K562 (cell line): ENCODE data around the gene TMEM120A. TPM values are rescaled to one million over a fixed set of nuclear protein-coding genes. Genes with fewer than 3 reads are reported as not detected.

ENCODE experiments used
- BCOR ChIP-seq: fragments of 450-650 bp; IDR thresholded peaks from 2 replicates; pipeline ENCODE4 v1.6.1; 2016
- BRCA1 ChIP-seq, 2 experiments: fragments of 450-650 bp in 1 of 2; sonication (generic) in 1 of 2; formaldehyde crosslinking in 1 of 2; IDR thresholded peaks; 2 replicates each; pipeline versions ENCODE4 v1.5.0 to v1.6.1; 2017 to 2020; ENCODE audit warnings: mild to moderate bottlenecking in 1 of 2, missing genetic modification reagents in 1 of 2
- CCNT2 ChIP-seq: IDR thresholded peaks from 2 replicates; pipeline ENCODE4 v1.6.1; 2011; ENCODE audit warnings: borderline replicate concordance, low read depth, mild to moderate bottlenecking, moderate library complexity, mixed read lengths, low read length; ENCODE audit not compliant: insufficient read length; ENCODE audit errors: extremely low read depth
- EP400 ChIP-seq: fragments of 450-650 bp; IDR thresholded peaks from 2 replicates; pipeline ENCODE4 v1.6.1; 2017; ENCODE audit warnings: antibody characterized with exemption, mild to moderate bottlenecking, moderate library complexity
- HNRNPH1 ChIP-seq: fragments of 200-400 bp; formaldehyde crosslinking; optimal IDR thresholded peaks from 2 replicates; pipeline ENCODE3; 2017; ENCODE audit warnings: low read depth, mild to moderate bottlenecking, low read length, moderate library complexity
- MCM5 ChIP-seq: fragments of 450-650 bp; IDR thresholded peaks from 2 replicates; pipeline ENCODE4 v1.6.1; 2016; ENCODE audit warnings: low read depth
- MYNN ChIP-seq, 2 experiments: sonication (generic); formaldehyde crosslinking in 1 of 2; IDR thresholded peaks; 2 replicates each; pipeline versions ENCODE4 v1.5.0 to v1.6.1; 2016 to 2020; ENCODE audit warnings: antibody characterized with exemption in 1 of 2, missing genetic modification reagents in 1 of 2
- SAP30 ChIP-seq: fragments of 200-600 bp; sonication (generic); IDR thresholded peaks from 2 replicates; pipeline ENCODE4 v1.6.1; 2012; ENCODE audit warnings: borderline replicate concordance, low read depth, mild to moderate bottlenecking, moderate library complexity, low read length, control low read depth, inconsistent platforms; ENCODE audit not compliant: insufficient read depth, poor library complexity, severe bottlenecking
- SMAD3 ChIP-seq: fragments of 450-650 bp; formaldehyde crosslinking; conservative IDR thresholded peaks from 2 replicates; pipeline ENCODE4 v1.4.0; 2020; ENCODE audit warnings: mild to moderate bottlenecking
- ZNF263 ChIP-seq: sonication (generic); formaldehyde crosslinking; IDR thresholded peaks from 2 replicates; pipeline ENCODE4 v1.8.0; 2022; ENCODE audit warnings: mild to moderate bottlenecking, missing genetic modification reagents, borderline replicate concordance
- polyA plus RNA-seq, 8 experiments: library from polyadenylated mRNA; depleted of rRNA in 4 of 8; stranded (reverse) in 5 of 8; unstranded in 3 of 8; fragments of >200 nt; fragmentation: Nextera tagmentation in 2 of 8; fragmentation: Illumina TruSeq in 1 of 8; extraction: Ambion mirVana in 2 of 8; extraction: Trizol in 1 of 8; gene quantifications; 2 replicates each; pipeline versions ENCODE4 v1.2.1 to v1.2.3, GENCODE V29; 2011 to 2014; ENCODE audit warnings: inconsistent platforms in 1 of 8, missing spikeins in 1 of 8
- total RNA-seq, 7 experiments: library from RNA; depleted of rRNA in 6 of 7; stranded (reverse); fragments of >200 nt in 6 of 7; fragmentation: Illumina TruSeq in 2 of 7; extraction: Trizol in 2 of 7; gene quantifications; 2 replicates each; pipeline versions ENCODE4 v1.2.1 to v1.2.3, GENCODE V29; 2011 to 2021; ENCODE audit warnings: low replicate concordance in 1 of 7
- TF ChIP-seq, protein P1 (sequence below): fragments of 200-400 bp; formaldehyde crosslinking; IDR thresholded peaks from 2 replicates; pipeline ENCODE4 v1.6.1; 2017; ENCODE audit warnings: mild to moderate bottlenecking, low read depth, low read length, moderate library complexity
- TF ChIP-seq, protein P2 (sequence below): sonication (generic); formaldehyde crosslinking; IDR thresholded peaks from 2 replicates; pipeline ENCODE4 v1.8.0; 2023; ENCODE audit warnings: mild to moderate bottlenecking, missing genetic modification reagents
- TF ChIP-seq, protein P3 (sequence below): fragments of 450-650 bp; formaldehyde crosslinking; IDR thresholded peaks from 2 replicates; pipeline ENCODE4 v1.4.0; 2020; ENCODE audit warnings: mild to moderate bottlenecking, mixed read lengths
- TF ChIP-seq, protein P4 (sequence below): fragments of 450-650 bp; IDR thresholded peaks from 2 replicates; pipeline ENCODE4 v1.6.1; 2018; ENCODE audit warnings: mild to moderate bottlenecking, low read depth; ENCODE audit not compliant: partially characterized antibody
- TF ChIP-seq, protein P5 (sequence below): sonication (generic); formaldehyde crosslinking; IDR thresholded peaks from 2 replicates; pipeline ENCODE4 v1.8.1; 2023; ENCODE audit warnings: mild to moderate bottlenecking, missing genetic modification reagents
- TF ChIP-seq, protein P6 (sequence below): fragments of 250-450 bp; sonication (Bioruptor Pico); IDR thresholded peaks from 2 replicates; pipeline ENCODE4 v1.5.0; 2020; ENCODE audit warnings: mild to moderate bottlenecking

The TMEM120A gene
- total and polyA plus RNA-seq, 9 of the 15 experiments (the other 6 are each of a cell fraction or from before 2014, with no cell fraction given) = 2.3 to 90.2 (median 22.9) TPM

DNA sequence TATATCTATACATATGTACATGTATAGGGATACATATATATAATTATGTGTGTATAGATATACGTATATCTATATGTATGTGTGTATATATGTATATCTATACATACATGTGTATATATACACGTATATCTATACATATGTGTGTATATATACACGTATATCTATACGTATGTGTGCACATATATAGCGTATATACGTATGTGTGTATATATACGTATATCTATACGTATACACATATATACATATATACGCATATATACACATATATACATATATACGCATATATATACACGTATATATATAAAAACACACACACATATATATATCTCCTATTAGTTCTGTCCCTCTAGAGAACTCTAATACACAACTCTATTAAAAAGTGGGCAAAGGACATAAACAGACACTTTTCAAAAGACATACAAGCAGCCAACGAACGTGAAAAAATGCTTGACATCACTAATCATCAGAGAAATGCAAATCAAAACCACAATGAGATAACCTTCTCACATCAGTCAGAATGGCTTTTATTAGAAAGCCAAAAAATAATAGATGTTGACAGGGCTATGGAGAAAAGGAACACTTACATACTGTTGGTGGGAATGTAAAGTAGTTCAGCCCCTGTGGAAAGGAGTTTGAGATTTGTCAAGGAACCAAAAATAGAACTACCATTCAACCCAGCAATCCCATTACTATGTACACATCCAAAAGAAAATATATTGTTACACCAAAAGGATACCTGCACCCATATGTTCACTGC, 22.0 kb upstream of the TMEM120A start (continued):
- TF ChIP-seq, protein P1, sequence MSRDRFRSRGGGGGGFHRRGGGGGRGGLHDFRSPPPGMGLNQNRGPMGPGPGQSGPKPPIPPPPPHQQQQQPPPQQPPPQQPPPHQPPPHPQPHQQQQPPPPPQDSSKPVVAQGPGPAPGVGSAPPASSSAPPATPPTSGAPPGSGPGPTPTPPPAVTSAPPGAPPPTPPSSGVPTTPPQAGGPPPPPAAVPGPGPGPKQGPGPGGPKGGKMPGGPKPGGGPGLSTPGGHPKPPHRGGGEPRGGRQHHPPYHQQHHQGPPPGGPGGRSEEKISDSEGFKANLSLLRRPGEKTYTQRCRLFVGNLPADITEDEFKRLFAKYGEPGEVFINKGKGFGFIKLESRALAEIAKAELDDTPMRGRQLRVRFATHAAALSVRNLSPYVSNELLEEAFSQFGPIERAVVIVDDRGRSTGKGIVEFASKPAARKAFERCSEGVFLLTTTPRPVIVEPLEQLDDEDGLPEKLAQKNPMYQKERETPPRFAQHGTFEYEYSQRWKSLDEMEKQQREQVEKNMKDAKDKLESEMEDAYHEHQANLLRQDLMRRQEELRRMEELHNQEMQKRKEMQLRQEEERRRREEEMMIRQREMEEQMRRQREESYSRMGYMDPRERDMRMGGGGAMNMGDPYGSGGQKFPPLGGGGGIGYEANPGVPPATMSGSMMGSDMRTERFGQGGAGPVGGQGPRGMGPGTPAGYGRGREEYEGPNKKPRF = no peak
- no peak for TF ChIP-seq CCNT2
- TF ChIP-seq, protein P2, sequence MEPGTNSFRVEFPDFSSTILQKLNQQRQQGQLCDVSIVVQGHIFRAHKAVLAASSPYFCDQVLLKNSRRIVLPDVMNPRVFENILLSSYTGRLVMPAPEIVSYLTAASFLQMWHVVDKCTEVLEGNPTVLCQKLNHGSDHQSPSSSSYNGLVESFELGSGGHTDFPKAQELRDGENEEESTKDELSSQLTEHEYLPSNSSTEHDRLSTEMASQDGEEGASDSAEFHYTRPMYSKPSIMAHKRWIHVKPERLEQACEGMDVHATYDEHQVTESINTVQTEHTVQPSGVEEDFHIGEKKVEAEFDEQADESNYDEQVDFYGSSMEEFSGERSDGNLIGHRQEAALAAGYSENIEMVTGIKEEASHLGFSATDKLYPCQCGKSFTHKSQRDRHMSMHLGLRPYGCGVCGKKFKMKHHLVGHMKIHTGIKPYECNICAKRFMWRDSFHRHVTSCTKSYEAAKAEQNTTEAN (CRISPR knock-in tag) = no peak
- no peak for TF ChIP-seq MYNN (IDR thresholded peaks at IDR 0.05)
- no peak for TF ChIP-seq MYNN (CRISPR knock-in tag; IDR thresholded peaks at IDR 0.05)
- TF ChIP-seq EP400 = no peak
- TF ChIP-seq, protein P3, sequence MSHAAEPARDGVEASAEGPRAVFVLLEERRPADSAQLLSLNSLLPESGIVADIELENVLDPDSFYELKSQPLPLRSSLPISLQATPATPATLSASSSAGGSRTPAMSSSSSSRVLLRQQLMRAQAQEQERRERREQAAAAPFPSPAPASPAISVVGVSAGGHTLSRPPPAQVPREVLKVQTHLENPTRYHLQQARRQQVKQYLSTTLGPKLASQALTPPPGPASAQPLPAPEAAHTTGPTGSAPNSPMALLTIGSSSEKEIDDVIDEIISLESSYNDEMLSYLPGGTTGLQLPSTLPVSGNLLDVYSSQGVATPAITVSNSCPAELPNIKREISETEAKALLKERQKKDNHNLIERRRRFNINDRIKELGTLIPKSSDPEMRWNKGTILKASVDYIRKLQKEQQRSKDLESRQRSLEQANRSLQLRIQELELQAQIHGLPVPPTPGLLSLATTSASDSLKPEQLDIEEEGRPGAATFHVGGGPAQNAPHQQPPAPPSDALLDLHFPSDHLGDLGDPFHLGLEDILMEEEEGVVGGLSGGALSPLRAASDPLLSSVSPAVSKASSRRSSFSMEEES = no peak; the same call in 1 of the 2 replicates
- TF ChIP-seq, protein P4, sequence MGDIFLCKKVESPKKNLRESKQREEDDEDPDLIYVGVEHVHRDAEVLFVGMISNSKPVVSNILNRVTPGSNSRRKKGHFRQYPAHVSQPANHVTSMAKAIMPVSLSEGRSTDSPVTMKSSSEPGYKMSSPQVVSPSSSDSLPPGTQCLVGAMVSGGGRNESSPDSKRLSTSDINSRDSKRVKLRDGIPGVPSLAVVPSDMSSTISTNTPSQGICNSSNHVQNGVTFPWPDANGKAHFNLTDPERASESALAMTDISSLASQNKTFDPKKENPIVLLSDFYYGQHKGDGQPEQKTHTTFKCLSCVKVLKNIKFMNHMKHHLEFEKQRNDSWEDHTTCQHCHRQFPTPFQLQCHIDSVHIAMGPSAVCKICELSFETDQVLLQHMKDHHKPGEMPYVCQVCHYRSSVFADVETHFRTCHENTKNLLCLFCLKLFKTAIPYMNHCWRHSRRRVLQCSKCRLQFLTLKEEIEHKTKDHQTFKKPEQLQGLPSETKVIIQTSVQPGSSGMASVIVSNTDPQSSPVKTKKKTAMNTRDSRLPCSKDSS = no peak
- no peak for TF ChIP-seq SAP30
- TF ChIP-seq BRCA1 (IDR thresholded peaks at IDR 0.05) = no peak
- no peak for TF ChIP-seq BRCA1 (CRISPR knock-in tag; IDR thresholded peaks at IDR 0.05)
- TF ChIP-seq, protein P5, sequence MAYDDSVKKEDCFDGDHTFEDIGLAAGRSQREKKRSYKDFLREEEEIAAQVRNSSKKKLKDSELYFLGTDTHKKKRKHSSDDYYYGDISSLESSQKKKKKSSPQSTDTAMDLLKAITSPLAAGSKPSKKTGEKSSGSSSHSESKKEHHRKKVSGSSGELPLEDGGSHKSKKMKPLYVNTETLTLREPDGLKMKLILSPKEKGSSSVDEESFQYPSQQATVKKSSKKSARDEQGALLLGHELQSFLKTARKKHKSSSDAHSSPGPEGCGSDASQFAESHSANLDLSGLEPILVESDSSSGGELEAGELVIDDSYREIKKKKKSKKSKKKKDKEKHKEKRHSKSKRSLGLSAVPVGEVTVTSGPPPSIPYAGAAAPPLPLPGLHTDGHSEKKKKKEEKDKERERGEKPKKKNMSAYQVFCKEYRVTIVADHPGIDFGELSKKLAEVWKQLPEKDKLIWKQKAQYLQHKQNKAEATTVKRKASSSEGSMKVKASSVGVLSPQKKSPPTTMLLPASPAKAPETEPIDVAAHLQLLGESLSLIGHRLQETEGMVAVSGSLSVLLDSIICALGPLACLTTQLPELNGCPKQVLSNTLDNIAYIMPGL (CRISPR knock-in tag) = no peak
- TF ChIP-seq BCOR = no peak
- TF ChIP-seq MCM5 = no peak
- TF ChIP-seq HNRNPH1 = no peak
- no peak for TF ChIP-seq SMAD3 (CRISPR knock-in tag)
- no peak for TF ChIP-seq ZNF263 (CRISPR knock-in tag)
- TF ChIP-seq, protein P6, sequence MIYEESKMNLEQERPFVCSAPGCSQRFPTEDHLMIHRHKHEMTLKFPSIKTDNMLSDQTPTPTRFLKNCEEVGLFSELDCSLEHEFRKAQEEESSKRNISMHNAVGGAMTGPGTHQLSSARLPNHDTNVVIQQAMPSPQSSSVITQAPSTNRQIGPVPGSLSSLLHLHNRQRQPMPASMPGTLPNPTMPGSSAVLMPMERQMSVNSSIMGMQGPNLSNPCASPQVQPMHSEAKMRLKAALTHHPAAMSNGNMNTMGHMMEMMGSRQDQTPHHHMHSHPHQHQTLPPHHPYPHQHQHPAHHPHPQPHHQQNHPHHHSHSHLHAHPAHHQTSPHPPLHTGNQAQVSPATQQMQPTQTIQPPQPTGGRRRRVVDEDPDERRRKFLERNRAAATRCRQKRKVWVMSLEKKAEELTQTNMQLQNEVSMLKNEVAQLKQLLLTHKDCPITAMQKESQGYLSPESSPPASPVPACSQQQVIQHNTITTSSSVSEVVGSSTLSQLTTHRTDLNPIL = no peak
